RCC 7860 (cell line): Measurements from ENCODE around the gene MAML3.

Source experiments
- DNase-seq: peaks from one replicate; pipeline ENCODE4 v3.0.0-alpha.2; 2015; ENCODE audit warnings: low spot score
- FAIRE-seq: peaks from 2 replicates; lab custom pipeline; 2012; peaks lifted over from hg19 to GRCh38; lab: Jason Lieb, UNC

Gene MAML3

DNA sequence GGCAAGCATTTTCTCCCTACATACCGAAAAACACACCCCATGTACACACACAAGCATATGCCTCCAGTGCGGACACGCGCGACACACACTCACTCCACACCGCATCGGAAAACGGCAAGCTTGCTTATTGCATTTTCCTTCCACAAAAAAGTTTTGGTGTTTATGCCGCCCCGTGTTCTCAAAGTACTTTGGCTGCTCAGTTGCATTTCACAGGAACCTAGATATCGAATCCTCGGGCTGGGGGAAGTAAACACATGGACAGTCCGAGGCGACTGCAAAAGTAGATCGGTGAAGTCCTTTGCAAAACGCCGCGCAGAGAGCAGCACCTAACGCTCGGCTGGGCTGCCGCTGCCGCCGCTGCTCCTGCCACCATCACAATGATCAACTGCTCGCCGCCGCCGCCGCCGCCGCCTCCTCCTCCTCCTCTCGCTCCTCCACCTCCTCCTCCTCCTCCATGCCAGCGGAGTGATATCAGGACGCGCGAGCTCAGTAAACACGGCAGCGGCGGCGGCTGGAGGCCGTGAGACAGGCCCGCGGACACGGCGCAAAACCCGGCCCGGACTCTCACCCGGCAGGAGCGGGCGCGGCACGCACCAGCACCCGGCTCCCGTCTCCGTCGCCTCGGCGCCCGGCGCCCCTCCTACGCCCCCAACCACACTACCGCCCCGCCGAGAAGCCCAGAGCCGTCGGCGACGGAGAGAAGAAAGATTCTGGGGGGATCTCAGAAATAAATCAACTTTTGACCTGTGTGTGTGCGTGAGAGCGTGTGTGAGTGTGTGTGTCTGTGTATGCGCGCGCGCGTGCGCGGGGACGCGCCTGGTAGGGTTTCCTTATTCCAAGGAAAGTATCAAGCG lies at the start of gene MAML3:
Gene MAML3 (minus strand): TSS at position 467 of the 854 bp plus-strand sequence. CDS start 857 bp downstream, outside the sequence.
- DNase-seq: peak; percentile 73
- no peak for FAIRE-seq

DNA sequence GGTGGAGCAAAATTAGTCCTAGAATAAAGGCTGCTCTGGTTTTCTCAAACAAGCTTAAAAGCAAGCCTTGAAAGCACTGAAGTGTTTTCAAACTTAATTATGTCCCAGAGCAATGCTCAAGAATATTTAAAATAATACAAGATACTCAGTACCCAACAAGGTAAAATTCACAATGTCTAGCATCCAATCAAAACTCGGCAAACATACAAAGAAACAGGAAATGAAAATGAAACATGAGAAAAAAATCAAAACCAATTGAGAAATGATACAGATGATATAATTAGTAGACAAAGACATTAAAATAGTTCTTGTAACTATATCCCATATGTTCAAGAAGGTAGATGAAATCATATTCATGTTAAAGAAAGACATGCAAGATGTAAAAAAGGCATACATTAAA lies 45.0 kb upstream of the MAML3 start:
- no peak for FAIRE-seq
- no peak for DNase-seq

DNA sequence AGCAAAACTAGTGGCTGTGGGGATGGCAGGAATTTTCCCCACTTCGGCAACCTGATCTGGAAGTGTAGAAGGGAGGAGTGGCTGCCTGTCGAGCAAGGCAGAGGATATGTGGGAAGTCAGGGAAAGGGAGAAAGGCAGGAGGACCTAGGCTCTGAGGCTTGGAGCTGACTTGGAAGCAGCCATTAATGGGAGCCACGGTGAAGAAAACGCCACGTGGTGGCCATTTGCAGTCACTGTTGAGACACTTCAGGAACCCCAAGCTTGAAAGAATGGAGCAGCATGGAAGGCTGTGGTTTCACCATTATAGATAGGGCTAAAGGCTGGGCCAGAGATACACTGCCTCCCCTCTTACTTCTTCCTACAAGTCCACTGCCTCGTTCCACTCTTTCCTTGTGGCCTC lies 41.8 kb upstream of the MAML3 start:
- DNase-seq (no peak), FAIRE-seq (no peak)

DNA sequence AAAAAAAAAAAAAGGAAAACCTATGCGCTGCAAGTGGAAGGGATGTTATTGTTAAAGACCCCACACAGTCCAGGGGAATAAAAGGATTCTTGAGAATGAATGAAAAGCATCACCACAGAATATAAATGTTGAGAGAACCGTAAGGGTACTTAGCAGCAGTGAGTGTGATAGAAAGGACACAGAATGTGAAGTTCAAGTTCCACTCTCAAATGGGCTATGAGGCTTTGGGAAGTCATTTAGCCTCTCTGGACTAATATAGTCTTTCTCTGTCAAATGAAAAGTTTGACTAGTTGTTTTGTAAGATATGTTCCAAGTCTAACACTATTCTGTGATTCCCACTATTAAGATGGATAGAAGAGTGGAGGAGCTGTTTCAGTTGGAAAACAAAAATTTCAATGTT lies 35.8 kb upstream of the MAML3 start:
- FAIRE-seq: no peak
- DNase-seq: no peak

DNA sequence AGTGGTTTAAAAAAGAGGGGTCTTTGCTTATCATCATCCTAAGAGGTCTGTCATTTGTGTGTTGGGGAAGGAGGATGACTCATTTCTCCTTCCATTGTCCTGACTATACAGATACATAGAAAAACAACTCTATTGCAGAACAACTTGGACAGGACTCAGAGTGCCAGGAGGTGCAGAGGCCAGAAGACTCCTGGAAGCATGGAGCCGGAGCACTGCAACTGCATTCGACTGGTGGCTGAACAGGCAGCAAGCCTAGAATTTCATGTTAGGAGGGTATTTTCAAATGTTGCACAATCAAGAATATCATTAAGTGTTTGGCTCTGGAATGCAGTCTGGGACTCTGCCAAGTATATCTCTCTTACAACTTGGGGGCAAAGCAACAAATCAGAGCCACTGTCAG lies 35.0 kb upstream of the MAML3 start:
- FAIRE-seq (no peak), DNase-seq (no peak)

DNA sequence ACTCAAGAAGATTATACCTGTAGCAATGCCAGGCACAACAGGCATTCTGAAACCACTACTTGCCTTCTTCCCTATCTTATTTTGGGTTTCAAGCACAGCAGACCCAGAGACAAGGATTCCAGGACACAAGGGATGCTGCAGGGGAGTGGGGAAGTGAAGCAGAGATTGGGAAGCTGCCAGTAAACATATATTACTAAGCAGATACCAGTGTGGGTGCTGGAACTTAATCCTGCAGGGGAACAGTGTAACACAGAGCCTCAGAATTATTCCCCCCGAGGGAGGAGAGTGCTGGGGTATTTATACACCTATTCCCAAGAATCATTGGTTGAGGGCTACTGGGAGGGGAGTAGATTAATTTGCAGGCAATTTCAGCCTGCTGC lies 33.3 kb upstream of the MAML3 start:
- no peak for DNase-seq
- no peak for FAIRE-seq

DNA sequence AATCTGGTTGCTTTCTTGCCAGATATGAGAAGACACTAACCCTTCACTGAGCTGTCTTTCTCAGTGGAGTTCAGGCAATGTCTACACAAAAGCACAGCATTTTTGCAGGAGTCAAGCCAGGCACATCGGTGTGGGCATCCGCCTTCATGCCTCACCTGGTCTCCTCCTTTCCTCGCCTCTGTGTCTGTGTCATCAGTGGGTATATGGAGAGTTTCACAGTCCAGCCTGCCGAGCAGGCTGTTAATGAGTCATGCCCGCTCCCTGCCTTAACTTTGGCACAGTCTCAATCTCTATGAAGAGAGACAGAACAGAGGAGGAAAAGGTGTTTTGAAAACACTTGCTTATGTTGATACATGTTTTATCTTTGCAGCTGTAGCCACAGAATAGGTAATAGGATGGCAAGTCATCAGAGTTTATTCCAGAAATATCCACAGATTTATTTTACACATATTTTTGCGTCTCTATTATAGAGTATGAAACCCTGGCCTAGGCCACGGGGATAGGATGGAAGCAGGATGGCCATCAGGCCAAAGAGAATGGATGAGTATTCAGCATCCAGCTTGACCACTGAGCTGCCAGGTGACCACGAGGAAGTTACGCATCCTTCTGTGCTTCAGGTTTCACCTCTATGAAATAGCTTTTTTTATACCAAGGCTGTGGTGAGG lies 32.8 kb upstream of the MAML3 start:
- FAIRE-seq (no peak), DNase-seq (peak; percentile 25)

DNA sequence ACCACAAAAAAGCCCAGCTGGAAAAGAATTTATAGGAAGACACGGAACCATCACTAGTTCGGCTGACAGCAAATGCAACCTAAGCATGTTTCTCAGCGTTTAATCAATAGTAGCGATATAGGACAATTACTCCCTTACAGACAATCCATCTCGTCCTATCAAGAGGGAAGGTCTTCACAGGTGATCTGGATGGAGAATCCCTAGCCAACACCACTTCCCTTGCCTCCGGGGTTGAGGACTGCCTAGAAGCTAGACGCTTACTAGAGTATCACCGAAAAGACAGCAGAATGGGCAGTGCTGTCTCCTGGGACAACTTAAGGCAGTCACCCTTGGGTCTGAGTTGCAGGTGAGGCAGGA lies 32.1 kb upstream of the MAML3 start:
- FAIRE-seq: no peak
- DNase-seq: no peak

DNA sequence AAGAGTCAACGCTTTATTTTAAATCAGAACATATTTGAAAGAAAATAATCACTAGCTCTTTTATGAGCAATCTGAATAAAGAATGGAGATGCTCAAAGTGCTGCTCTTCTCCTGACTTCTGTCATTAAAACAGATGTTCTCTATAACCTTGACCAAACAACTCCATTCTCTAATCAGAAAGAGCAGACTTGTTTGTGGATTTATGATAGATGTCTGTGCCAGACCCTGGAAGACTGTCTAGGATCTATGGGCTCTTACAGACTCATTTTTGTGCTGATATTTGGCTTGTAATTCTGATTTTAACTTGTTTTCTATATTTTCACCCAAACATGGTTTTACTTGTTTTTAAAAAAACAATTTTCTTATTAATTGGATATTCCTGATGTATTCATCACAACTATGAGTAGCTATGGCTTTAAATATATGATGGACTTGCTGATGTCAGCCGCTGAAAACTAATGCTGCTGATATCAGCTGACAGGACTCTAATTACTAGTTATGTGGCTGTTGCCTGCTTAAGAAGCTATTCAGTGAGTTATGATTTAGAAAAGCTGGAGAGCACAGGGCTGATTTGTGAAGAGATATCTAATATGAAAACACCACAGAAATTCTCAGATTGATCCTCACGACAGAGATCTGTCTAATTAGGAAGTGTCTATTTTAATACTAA lies 31.6 kb upstream of the MAML3 start:
- FAIRE-seq (no peak), DNase-seq (no peak)

DNA sequence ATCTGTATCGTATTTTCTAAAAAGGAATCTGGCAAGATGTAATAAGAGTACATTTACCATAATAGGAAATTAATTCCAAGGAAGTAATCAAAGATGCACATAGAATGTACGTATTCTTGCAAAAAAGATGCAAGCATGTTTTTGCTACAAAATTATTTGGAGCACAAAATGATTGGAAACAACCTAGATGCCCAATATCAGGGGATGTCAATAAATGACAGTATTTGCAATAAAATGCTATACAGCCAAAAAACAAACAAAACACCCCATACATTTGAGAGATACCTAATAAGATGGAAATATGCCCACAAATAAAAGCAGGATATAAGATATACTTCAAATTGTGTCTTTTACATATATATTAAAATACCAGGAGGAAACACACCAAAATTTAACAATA lies 29.3 kb upstream of the MAML3 start:
- FAIRE-seq (no peak), DNase-seq (no peak)

DNA sequence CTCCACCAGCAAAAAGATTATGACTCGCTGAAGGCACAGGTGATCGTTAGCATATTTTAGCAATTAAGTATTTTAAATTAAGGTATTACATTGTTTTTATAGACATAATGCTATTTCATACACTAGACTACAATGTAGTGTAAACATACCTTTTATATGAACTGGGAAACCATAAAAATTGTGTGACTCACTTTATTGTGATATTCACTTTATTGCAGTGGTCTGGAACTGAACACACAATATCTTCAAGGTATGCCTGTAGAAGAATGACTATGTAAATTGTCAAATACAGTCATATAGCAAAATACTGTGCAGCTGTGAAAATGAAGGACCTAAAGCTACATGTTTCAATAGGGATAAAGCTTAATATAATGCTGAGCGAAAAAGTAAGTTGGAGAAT lies 26.6 kb upstream of the MAML3 start:
- no peak for DNase-seq

DNA sequence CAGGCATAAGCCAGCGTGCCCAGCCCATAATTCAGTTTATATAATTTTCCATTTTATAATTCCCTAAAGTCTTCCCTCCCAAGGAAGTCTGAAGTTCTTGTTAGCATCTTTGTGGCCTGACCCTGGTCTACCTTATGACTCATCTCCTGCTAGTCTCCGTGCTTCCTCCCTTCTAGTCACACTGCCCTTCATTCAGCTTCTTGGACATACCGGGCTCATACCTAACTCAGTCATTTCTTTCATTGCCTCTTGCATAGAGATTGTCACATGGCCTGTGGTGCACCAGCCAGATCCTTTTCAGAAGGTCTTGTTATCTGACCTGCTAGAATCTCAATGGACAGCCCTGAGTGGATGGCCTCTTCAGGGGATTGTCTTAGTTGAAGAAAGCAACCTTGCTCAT lies 22.8 kb upstream of the MAML3 start:
- FAIRE-seq (no peak), DNase-seq (peak; percentile 21)

More for the DNA sequence above, 26.6 kb upstream of the MAML3 start:
- FAIRE-seq: no peak

DNA sequence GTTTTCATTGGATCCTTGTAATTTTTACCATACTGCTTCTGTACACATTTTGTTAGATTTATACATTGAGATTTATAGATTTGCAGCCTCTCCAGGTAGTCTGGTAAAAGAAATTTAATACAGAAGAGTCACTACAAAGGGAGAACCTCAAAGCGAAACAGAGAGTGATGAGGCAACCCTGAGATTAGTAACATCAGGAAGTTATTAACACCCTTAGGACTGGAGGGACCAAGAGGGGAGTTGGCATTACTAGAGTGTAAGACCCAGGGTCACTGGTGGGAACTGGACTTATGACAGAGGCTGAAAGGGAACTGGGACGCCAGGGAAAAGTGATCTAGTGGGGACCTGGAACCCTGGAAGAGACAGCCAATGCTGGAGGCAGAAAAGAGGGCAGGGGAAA lies 20.6 kb upstream of the MAML3 start:
- FAIRE-seq: no peak

DNA sequence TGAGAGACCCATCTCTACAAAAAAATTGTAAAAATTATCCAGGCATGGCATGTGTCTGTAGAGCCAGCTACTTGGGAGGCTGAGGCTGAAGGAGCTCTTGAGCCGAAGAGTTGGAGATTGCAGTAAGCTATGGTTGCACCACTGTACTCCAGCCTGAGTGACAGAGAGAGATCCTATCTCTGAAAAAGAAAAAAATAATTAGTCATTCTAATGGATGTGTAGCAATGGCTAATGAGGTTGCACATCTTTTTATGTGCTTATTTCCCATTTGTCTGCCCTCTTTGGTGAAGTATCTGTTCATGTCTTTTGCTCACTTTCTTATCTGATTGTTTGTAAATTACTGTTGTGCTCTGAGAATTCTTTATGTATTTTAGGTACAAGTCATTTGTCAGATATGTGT lies 19.0 kb upstream of the MAML3 start:
- no peak for DNase-seq
- no peak for FAIRE-seq

More for the DNA sequence above, 20.6 kb upstream of the MAML3 start:
- DNase-seq: no peak

DNA sequence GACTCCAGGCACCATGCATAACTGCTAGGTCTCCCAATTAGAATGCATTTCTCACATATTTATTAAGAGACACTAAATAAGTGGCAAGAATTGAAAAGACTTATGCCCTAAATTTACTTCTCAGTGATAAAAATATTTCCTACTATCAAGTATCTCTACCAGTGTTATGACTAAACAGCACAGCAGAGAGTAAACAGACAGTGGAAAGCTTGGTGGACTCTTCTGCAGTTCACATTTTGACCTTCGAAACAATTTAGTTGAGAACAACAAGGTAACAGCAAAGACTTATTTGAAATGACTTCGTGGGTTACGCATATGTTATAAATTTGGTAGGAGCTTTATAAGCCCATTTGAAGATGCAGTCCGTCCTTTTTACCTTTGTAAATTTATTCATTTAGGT lies 16.3 kb upstream of the MAML3 start:
- FAIRE-seq (no peak), DNase-seq (no peak)

DNA sequence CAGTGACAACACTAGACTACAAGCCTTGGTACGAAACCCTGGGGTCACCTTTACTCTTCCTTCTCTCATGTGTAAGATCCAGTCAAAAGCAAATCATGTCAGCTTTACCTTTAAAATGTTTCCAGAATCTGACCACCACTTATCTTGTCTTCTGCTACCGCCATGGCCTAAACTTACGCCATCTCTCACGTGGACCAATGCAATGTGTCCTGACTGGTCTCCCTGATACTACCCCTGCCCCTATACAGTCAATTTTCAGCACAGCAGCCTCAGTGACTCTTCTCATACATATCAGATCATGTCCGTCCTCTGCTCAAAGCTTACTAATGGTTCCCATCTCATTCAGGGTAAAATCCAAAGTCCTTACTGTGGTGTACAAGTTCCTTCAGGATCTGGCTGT lies 15.0 kb upstream of the MAML3 start:
- no peak for FAIRE-seq
- DNase-seq: no peak

DNA sequence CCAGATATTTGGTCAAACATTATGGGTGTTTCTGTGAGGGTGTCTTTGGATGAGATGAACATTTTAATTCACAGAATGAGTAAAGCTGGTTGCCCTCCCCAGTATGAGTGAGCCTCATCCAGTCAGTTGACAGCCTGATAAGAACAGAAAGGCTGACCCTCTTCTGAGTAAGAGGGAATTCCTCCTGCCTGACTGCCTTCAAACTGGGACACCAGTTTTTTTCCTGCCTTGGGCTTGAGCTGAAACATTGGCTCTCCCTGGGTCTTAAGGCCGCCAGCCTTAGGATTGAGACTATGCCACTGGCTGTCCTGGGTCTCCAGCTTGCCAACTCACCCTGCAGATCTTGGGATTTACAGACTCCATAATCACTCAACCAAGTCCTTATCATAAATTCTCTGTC lies 14.5 kb upstream of the MAML3 start:
- DNase-seq: no peak

DNA sequence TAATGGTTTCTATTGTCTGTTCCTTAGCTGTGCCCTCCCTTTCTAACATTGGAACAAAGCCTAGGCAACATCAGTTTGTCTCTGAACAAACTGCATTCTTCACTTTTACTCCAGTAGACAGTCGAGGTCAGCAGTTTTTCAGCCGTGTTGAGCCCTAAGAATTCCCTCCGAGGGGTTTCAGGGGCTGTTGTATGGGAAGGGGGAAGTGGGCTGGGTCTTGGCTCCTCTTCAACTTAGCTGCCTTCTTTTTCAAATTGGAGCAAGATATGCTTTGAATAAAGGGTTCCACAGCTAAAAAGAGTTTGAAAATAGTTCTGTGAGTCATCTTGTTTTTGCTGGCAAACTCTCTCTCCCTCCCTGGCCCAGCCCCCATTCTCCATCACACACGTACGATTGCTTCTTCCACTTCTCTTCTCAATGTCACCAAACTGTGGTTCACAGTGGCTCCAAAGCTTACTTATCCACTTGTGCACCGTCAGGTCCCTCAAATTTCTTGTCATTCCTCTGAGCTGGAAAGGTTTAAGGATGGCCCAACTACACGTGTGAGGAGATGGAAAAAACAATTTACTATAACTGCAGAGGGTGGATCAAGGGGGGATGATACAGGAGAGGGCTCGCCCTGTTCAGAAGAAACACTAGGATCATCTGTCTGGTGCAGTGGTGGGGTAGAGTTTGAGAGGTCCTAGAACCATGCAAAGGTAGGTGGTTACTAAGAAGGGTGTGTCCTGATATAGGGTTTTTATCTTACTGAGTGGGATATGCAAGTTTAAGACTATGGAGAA lies 9.2 kb upstream of the MAML3 start:
- FAIRE-seq: no peak
- no peak for DNase-seq

More for the DNA sequence above, 14.5 kb upstream of the MAML3 start:
- no peak for FAIRE-seq

DNA sequence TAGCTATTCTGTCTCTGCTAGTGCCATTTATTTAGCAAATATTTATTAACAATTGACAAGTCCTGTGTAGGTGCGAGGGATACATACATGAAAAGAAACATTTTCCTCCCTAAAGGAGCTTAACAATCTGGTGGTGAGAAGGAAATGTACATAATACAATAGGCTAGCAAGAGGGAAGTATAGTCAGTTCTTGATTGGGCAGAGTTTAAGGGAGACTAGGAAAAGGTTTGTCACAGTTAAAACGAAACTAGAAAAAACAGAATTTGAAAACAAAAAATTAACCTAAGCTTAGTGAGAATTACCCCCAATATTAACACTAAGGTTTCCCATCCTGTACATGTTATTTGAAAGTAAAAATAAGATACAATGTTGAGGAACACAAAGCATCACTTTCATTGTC lies 8.6 kb upstream of the MAML3 start:
- no peak for FAIRE-seq
- no peak for DNase-seq

DNA sequence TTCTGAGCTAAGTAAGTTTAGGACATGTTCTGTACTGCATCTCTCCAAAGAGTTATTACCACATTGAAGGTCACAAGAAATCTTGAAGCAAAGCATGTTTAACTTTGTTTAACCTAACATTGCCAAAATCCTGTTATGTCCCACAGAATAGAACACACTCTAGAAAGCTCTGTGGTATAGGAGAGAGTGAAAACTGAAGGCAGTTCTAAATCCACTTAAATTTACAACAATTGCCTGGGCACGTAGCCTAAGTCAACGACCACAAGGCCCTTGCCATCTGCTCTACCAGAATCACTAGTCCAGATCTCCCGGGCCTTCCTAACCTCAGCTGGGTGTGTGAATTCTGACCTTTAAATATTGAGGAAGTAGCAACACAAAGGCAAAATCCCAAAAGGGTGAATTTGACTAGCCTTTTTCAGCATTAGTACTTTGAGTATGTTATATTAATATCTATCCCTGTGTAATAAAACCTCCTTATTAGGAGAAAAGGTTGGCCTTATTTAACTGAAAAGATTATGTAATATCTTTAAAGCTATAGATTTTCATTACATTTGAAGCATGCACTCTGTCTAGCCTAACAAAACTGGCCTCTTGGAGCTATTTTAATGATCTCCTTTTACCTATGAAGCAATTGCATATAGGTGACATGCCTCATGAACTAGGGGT lies 4.5 kb upstream of the MAML3 start:
- FAIRE-seq (no peak), DNase-seq (no peak)

DNA sequence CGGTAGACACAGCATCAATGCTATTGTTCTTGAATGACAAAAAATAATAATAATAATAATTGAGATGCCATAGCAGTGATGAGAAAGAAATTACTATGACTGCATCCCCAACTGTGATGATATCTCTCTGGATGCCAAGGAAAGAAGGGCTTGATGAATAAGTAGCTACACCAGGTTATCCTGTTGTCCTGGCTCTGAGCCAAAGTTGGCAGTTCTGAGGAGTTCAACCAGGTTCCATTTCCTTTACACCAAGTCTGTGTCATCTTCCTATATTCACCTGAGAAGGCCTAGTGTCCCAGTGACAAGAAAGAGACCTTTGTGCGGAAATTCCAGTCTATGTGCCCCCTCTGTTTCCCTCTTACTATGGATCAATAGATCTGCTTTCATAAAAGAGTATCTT lies 3.4 kb upstream of the MAML3 start:
- no peak for FAIRE-seq
- DNase-seq: no peak
